ENCODE results near the gene ANKRD55. TPM values are rescaled to one million over a fixed set of nuclear protein-coding genes. Genes with fewer than 3 reads are reported as not detected.
"Not testable (repeated sequence)": the region's sequence is repeated elsewhere in the genome, so short reads cannot be mapped to it uniquely, and the experiment has no call there.

ANKRD55 gene
- total RNA-seq, 1 donor from 2014 or later, result not detected

DNA sequence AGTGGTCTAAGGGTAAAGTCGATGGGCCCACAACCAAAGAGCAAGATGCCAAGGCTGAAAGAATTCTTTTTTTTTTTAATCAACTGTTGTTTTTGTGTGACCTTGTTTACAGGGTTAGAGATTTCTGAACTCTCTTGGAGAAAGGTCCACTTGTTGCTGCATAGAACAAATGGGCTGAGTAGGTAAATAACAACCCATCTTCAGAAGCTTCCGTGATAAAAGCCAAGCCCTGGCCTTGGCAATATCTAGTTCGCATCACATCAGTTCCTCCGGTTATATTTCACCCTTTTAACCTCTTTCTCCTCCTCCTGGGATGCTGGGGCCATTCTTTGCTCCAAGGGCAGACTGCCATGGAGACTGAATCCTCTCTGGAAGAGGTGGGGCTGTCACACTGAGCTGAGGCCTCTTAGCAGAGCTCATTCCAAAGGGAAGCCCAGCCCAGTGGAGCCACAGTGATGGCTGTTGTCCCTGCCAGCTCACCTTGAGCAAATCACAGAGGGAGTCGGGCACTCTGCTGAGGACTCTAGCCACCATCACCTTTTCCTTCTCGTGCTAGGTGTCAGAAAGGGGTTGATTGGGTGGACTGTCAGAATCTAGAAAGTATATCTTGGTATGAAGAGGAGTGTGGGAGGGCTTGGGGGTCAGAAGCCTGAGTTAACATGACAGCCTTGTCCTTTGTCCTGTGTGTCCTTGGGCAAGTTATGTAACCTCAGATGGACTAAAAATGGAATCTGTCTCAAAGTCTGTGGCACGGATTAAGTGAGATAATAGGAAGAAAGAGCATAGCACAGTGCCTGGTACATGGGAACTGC, 17.9 kb downstream of the ANKRD55 start:
- no peaks in the 10 kb centered on the region for H3K9me3 ChIP-seq (ENCODE audit: insufficient read depth, low read depth, low read length)
- H3K27me3 ChIP-seq (ENCODE audit: insufficient read depth, low read length), result no peaks in the 10 kb centered on the region
- H3K27ac ChIP-seq (ENCODE audit: low read depth, low read length), result no peak overlapping the region
- no peak overlapping the region for H3K27ac Mint-ChIP-seq (ENCODE audit: unreplicated experiment)
- no peak overlapping the region for H2AFZ ChIP-seq (ENCODE audit: low read depth, low read length)
- no peak overlapping the region for H3K9ac ChIP-seq (ENCODE audit: low read length)
- H4K20me1 ChIP-seq (ENCODE audit: insufficient read depth, low read length), result no peaks in the 10 kb centered on the region
- no peaks in the 10 kb centered on the region for H3K36me3 Mint-ChIP-seq (ENCODE audit: low read depth, unreplicated experiment)
- H3K4me1 Mint-ChIP-seq (ENCODE audit: low read depth, unreplicated experiment), result peaks cover 7% of the 10 kb centered on the region
- DNase-seq (ENCODE audit: low read depth), result no peak
- peaks cover 9% of the 10 kb centered on the region for H3K4me1 ChIP-seq (ENCODE audit: insufficient read depth, low read length)
- TF ChIP-seq, protein P1, sequence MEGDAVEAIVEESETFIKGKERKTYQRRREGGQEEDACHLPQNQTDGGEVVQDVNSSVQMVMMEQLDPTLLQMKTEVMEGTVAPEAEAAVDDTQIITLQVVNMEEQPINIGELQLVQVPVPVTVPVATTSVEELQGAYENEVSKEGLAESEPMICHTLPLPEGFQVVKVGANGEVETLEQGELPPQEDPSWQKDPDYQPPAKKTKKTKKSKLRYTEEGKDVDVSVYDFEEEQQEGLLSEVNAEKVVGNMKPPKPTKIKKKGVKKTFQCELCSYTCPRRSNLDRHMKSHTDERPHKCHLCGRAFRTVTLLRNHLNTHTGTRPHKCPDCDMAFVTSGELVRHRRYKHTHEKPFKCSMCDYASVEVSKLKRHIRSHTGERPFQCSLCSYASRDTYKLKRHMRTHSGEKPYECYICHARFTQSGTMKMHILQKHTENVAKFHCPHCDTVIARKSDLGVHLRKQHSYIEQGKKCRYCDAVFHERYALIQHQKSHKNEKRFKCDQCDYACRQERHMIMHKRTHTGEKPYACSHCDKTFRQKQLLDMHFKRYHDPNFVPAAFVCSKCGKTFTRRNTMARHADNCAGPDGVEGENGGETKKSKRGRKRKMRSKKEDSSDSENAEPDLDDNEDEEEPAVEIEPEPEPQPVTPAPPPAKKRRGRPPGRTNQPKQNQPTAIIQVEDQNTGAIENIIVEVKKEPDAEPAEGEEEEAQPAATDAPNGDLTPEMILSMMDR (IDR thresholded peaks at IDR 0.05; ENCODE audit: insufficient read depth, low read depth, low read length), result no peak
- no peak for TF ChIP-seq EZH2 (IDR thresholded peaks at IDR 0.05; ENCODE audit: insufficient read depth, low read length)
- no peaks in the 10 kb centered on the region for H3K27me3 Mint-ChIP-seq (ENCODE audit: low read depth, unreplicated experiment)
- H3K4me3 ChIP-seq (ENCODE audit: insufficient read depth, low read depth, low read length), result no peak overlapping the region
- no peaks in the 10 kb centered on the region for H3K36me3 ChIP-seq (ENCODE audit: insufficient read depth, low read length)
- no peaks in the 10 kb centered on the region for H3K79me2 ChIP-seq (ENCODE audit: insufficient read depth, low read length)
- H3K4me3 Mint-ChIP-seq (ENCODE audit: unreplicated experiment), result no peak overlapping the region
- no peak for FAIRE-seq
- H3K9me3 Mint-ChIP-seq (ENCODE audit: unreplicated experiment), result peaks cover 22% of the 10 kb centered on the region
- H3K4me2 ChIP-seq (ENCODE audit: low read length), result no peak overlapping the region

DNA sequence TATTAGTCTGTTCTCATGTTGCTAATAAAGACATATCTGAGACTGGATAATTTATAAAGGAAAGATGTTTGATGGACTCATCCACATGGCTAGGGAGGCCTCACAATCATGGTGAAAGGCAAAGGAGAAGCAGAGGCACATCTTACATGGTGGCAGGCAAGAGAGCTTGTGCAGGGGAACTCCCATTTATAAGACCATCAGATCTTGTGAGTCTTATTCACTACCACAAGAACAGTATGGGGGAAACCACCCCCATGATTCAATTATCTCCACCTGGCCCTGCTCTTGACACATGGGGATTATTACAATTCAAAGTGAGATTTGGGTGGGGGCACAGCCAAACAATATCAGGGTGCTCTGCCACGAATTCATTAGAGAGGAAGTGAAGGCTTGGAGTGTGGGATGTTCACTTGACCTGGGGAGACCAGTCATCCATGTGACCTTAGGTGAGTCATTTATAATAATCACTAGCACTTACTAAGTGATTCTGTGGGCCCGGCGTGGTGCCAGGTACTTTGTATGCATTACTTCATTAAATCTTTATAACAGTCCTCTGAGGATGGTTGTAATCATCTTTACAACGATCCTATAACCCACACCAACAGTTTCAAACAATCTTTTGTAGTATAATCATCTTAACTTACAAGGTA, 19.1 kb downstream of the ANKRD55 start:
- DNase-seq (ENCODE audit: low read depth), result peak; percentile 46
- not testable (repeated sequence) for H3K4me1 ChIP-seq (ENCODE audit: insufficient read depth, low read length); H2AFZ ChIP-seq (ENCODE audit: low read depth, low read length); H3K27ac Mint-ChIP-seq (ENCODE audit: unreplicated experiment); H3K36me3 Mint-ChIP-seq (ENCODE audit: low read depth, unreplicated experiment); FAIRE-seq; H3K9ac ChIP-seq (ENCODE audit: low read length); H3K4me3 Mint-ChIP-seq (ENCODE audit: unreplicated experiment); H3K4me3 ChIP-seq (ENCODE audit: insufficient read depth, low read depth, low read length); H3K79me2 ChIP-seq (ENCODE audit: insufficient read depth, low read length); H3K27me3 Mint-ChIP-seq (ENCODE audit: low read depth, unreplicated experiment); H3K36me3 ChIP-seq (ENCODE audit: insufficient read depth, low read length); H3K4me2 ChIP-seq (ENCODE audit: low read length); H3K27me3 ChIP-seq (ENCODE audit: insufficient read depth, low read length); H3K27ac ChIP-seq (ENCODE audit: low read depth, low read length); H4K20me1 ChIP-seq (ENCODE audit: insufficient read depth, low read length); H3K4me1 Mint-ChIP-seq (ENCODE audit: low read depth, unreplicated experiment); H3K9me3 ChIP-seq (ENCODE audit: insufficient read depth, low read depth, low read length)
- peaks cover 20% of the 10 kb centered on the region for H3K9me3 Mint-ChIP-seq (ENCODE audit: unreplicated experiment)

DNA sequence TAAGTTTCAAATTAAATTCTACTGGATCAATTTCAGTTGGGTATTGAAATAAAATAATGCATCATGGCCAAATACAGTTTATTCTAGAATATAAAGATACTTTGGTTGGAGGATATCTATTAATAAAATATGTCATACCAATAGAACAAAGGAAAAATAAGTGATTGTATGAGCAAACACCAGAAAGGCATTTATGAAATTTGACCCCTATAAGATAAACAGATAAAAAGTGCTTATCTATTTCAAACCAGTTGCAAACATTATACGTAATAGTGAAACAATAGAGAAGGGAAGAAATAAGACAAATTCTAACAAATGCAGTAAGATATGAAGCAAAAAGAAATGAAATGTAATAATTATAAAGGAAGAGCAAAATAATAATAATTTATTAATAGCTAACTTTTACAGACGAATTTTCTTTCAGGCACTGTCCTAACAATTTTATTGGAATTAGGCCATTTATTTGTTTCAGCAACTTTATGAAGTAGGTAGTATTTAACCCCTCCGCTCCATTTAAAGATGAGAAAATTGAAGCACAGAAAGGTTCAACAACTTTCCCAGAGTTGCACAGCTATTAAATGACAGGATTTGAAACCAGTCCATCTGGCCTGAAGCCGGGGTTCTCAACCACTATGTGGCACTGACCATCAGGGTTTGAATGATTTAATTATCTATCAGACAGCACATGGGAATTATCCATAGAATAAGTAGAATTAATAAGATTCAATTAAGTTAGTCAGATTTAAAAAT, 20.8 kb downstream of the ANKRD55 start:
- Histone ChIP-seq H3K27me3 (ENCODE audit: insufficient read depth, low read length) (no peaks in the 10 kb centered on the region), H3K9me3 (ENCODE audit: insufficient read depth, low read depth, low read length) (no peaks in the 10 kb centered on the region), H3K79me2 (ENCODE audit: insufficient read depth, low read length) (no peaks in the 10 kb centered on the region), H2AFZ (ENCODE audit: low read depth, low read length) (no peak overlapping the region), H3K4me1 (ENCODE audit: insufficient read depth, low read length) (peaks cover 9% of the 10 kb centered on the region), H3K27ac (ENCODE audit: low read depth, low read length) (no peak overlapping the region), H4K20me1 (ENCODE audit: insufficient read depth, low read length) (no peaks in the 10 kb centered on the region), H3K9ac (ENCODE audit: low read length) (no peak overlapping the region), H3K4me2 (ENCODE audit: low read length) (no peak overlapping the region), H3K4me3 (ENCODE audit: insufficient read depth, low read depth, low read length) (no peak overlapping the region), H3K36me3 (ENCODE audit: insufficient read depth, low read length) (no peaks in the 10 kb centered on the region)
- no peaks in the 10 kb centered on the region for H3K36me3 Mint-ChIP-seq (ENCODE audit: low read depth, unreplicated experiment)
- H3K4me1 Mint-ChIP-seq (ENCODE audit: low read depth, unreplicated experiment), result peaks cover 7% of the 10 kb centered on the region
- no peaks in the 10 kb centered on the region for H3K27me3 Mint-ChIP-seq (ENCODE audit: low read depth, unreplicated experiment)
- peaks cover 18% of the 10 kb centered on the region for H3K9me3 Mint-ChIP-seq (ENCODE audit: unreplicated experiment)
- peak overlapping the region; percentile 24 for H3K27ac Mint-ChIP-seq (ENCODE audit: unreplicated experiment)
- TF ChIP-seq, protein P1 (IDR thresholded peaks at IDR 0.05; ENCODE audit: insufficient read depth, low read depth, low read length), result no peak
- TF ChIP-seq EZH2 (IDR thresholded peaks at IDR 0.05; ENCODE audit: insufficient read depth, low read length), result no peak
- no peak overlapping the region for H3K4me3 Mint-ChIP-seq (ENCODE audit: unreplicated experiment)
- DNase-seq (ENCODE audit: low read depth) (no peak), FAIRE-seq (no peak)
